K562 (cell line): ENCODE data around the gene SAXO1. TPM values are rescaled to one million over a fixed set of nuclear protein-coding genes. Genes with fewer than 3 reads are reported as not detected.
A peak's percentile ranks its signal among the peaks of the same experiment; 100 is the strongest.

Source experiments
- ATAC-seq: fragments of 200-7000 bp; cut with Tn5 transposase; 3 replicates; pipeline ENCODE4 v1.9.1; 2020; ENCODE audit warnings: moderate library complexity
- BruUV-seq: library from RNA; stranded (reverse); fragments of 400-500 nt; replicated peaks from 2 replicates; lab custom pipeline; 2021; lab: Mats Ljungman, UMichigan
- CTCF ChIA-PET: fragments of 300-600 bp; formaldehyde crosslinking; extraction: SDS; loops from one replicate; lab custom pipeline; 2021; ENCODE audit warnings: low intra/inter-chr PET ratio; lab: Yijun Ruan, JAX
- POLR2A ChIA-PET: fragments of 300-600, 350-650 bp; sonication (Branson Sonifier 250); formaldehyde crosslinking; extraction: SDS; loops from one replicate; lab custom pipeline; 2021; ENCODE audit warnings: antibody characterized with exemption, inconsistent platforms; lab: Yijun Ruan, JAX
- DNase-seq, 4 experiments: peaks; one replicate each; pipeline versions ENCODE4 v3.0.0 to v3.0.0-alpha.2; 2011 to 2018; ENCODE audit warnings: low spot score in 3 of 4, mixed read lengths in 3 of 4; ENCODE audit errors: extremely low read depth in 1 of 4
- FAIRE-seq: peaks from 2 replicates; lab custom pipeline; 2011; peaks lifted over from hg19 to GRCh38; lab: Jason Lieb, UNC
- H2AFZ ChIP-seq: 2 replicates; pipeline ENCODE4 v1.6.0; 2011; ENCODE audit warnings: low read depth, low read length, control low read depth, inconsistent platforms
- H3K27ac ChIP-seq: fragments of 200-600 bp; 3 replicates; pipeline ENCODE4 v1.8.0; 2011; ENCODE audit warnings: low read depth, mild to moderate bottlenecking, control low read depth, inconsistent platforms, low read length, moderate library complexity, mixed read lengths; ENCODE audit errors: extremely low read depth
- H3K27me3 ChIP-seq, 2 experiments: fragments of 300-600 bp in 1 of 2; 2 replicates in 1 of 2; 3 replicates in 1 of 2; pipeline versions ENCODE4 v1.6.0 to v1.8.0; 2011; ENCODE audit warnings: inconsistent platforms in 2 of 2, low read length in 2 of 2, mild to moderate bottlenecking in 1 of 2, mixed read lengths in 1 of 2, moderate library complexity in 1 of 2; ENCODE audit not compliant: control insufficient read depth in 2 of 2, insufficient read depth in 2 of 2
- H3K36me3 ChIP-seq: fragments of 300-600 bp; 3 replicates; pipeline ENCODE4 v1.8.0; 2011; ENCODE audit warnings: mild to moderate bottlenecking, low read length, inconsistent platforms; ENCODE audit not compliant: control insufficient read depth, insufficient read depth
- H3K4me1 ChIP-seq, 2 experiments: fragments of 200-600 bp in 1 of 2; replicated peaks in 1 of 2; 2 replicates in 1 of 2; 3 replicates in 1 of 2; pipeline versions ENCODE4 v1.5.1 to v1.8.0; 2011; ENCODE audit warnings: inconsistent platforms in 2 of 2, low read length in 2 of 2, mild to moderate bottlenecking in 1 of 2, mixed read lengths in 1 of 2, moderate library complexity in 1 of 2; ENCODE audit not compliant: control insufficient read depth in 2 of 2, insufficient read depth in 2 of 2
- H3K4me2 ChIP-seq: 2 replicates; pipeline ENCODE4 v1.6.1; 2011; ENCODE audit warnings: low read length, control low read depth, inconsistent platforms, mixed read lengths; ENCODE audit not compliant: insufficient read depth
- H3K4me3 ChIP-seq: fragments of 200-600 bp; sonication (generic), shearing (Covaris generic); 2 replicates; pipeline ENCODE4 v1.5.1; 2016; ENCODE audit warnings: control low read depth, inconsistent platforms
- H3K79me2 ChIP-seq: fragments of 200-600 bp; 3 replicates; pipeline ENCODE4 v1.8.0; 2011; ENCODE audit warnings: low read length, inconsistent platforms; ENCODE audit not compliant: control insufficient read depth, insufficient read depth
- H3K9ac ChIP-seq, 2 experiments: 2 replicates each; pipeline versions ENCODE4 v1.6.0 to v1.6.1; 2011; ENCODE audit warnings: low read depth in 2 of 2, low read length in 2 of 2, control low read depth in 1 of 2, inconsistent platforms in 1 of 2, mild to moderate bottlenecking in 1 of 2, mixed read lengths in 1 of 2; ENCODE audit not compliant: insufficient read depth in 1 of 2
- H3K9me1 ChIP-seq: one replicate; pipeline ENCODE4 v1.6.0; 2011; ENCODE audit warnings: inconsistent platforms, mild to moderate bottlenecking, low read length, moderate library complexity; ENCODE audit not compliant: control insufficient read depth, insufficient read depth
- H3K9me3 ChIP-seq: replicated peaks from 2 replicates; pipeline ENCODE4 v1.5.1; 2011; ENCODE audit warnings: low read depth, low read length, inconsistent platforms; ENCODE audit not compliant: control insufficient read depth, insufficient read depth
- H4K20me1 ChIP-seq: replicated peaks from 2 replicates; pipeline ENCODE4 v1.6.1; 2011; ENCODE audit warnings: low read length, inconsistent platforms, mixed read lengths; ENCODE audit not compliant: control insufficient read depth, insufficient read depth
- ATF3 ChIP-seq, 2 experiments: fragments of 450-650 bp in 1 of 2; sonication (generic) in 1 of 2; formaldehyde crosslinking in 1 of 2; IDR thresholded peaks in 1 of 2; conservative IDR thresholded peaks in 1 of 2; 2 replicates each; pipeline versions ENCODE4 v1.6.1 to v1.8.1; 2016 to 2023; ENCODE audit warnings: mild to moderate bottlenecking in 2 of 2, moderate library complexity in 2 of 2, inconsistent platforms in 1 of 2, missing genetic modification reagents in 1 of 2
- SMC3 ChIP-seq: conservative IDR thresholded peaks from 2 replicates; pipeline ENCODE4 v1.6.1; 2011; ENCODE audit warnings: low read depth, low read length, improper control_type of control experiment; ENCODE audit not compliant: insufficient read depth
- ZNF57 ChIP-seq: fragments of 450-650 bp; formaldehyde crosslinking; IDR thresholded peaks from 2 replicates; pipeline ENCODE4 v1.4.0; 2020; ENCODE audit warnings: mild to moderate bottlenecking, moderate library complexity
- in situ Hi-C: fragments of 300-500 bp; cut with MboI; formaldehyde crosslinking; loops from 4 replicates; pipeline ENCODE4 v1.15.0; 2018; ENCODE audit warnings: inconsistent platforms, mixed read lengths
- intact Hi-C: fragments of 100-400 bp; cut with micrococcal nuclease; formaldehyde crosslinking; loops from 2 replicates; pipeline ENCODE4 v1.14.2; 2022
- polyA plus RNA-seq, 8 experiments: library from polyadenylated mRNA; depleted of rRNA in 4 of 8; stranded (reverse) in 5 of 8; unstranded in 3 of 8; fragments of >200 nt; fragmentation: Nextera tagmentation in 2 of 8; fragmentation: Illumina TruSeq in 1 of 8; extraction: Ambion mirVana in 2 of 8; extraction: Trizol in 1 of 8; gene quantifications; 2 replicates each; pipeline versions ENCODE4 v1.2.1 to v1.2.3, GENCODE V29; 2011 to 2014; ENCODE audit warnings: inconsistent platforms in 1 of 8, missing spikeins in 1 of 8
- total RNA-seq, 7 experiments: library from RNA; depleted of rRNA in 6 of 7; stranded (reverse); fragments of >200 nt in 6 of 7; fragmentation: Illumina TruSeq in 2 of 7; extraction: Trizol in 2 of 7; gene quantifications; 2 replicates each; pipeline versions ENCODE4 v1.2.1 to v1.2.3, GENCODE V29; 2011 to 2021; ENCODE audit warnings: low replicate concordance in 1 of 7

Gene SAXO1
- total and polyA plus RNA-seq, 9 of the 15 experiments (the other 6 are each of a cell fraction or from before 2014, with no cell fraction given): 0.04 TPM; not detected in 8

DNA sequence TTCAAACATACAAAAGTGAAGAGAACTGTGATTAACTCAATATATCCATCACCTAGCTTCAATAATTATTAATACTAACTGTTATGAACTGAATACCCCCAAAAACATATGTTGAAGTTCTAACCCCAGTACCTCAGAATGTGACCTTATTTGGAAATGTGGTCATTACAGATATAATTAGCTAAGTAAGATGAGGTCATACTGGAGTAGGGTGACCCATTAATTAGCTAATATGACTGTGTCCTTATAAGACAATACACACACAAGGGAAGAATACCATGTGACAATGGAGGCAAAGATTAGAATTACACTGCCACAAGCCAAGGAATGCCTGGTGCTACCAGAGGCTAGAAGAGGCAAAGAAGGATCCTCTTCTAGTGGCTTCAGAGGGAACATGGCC is 24.0 kb upstream of the SAXO1 start:
- Histone ChIP-seq H3K4me1 (no peaks in the 10 kb centered on the region; a peak in 1 of 5 replicates), H3K9me3 (no peaks in the 10 kb centered on the region), H3K4me2 (no peak overlapping the region), H3K27me3 (no peaks in the 10 kb centered on the region), H3K27ac (no peak overlapping the region), H3K79me2 (no peaks in the 10 kb centered on the region), H3K36me3 (peaks cover 53% of the 10 kb centered on the region), H3K4me3 (no peak overlapping the region), H3K9me1 (no peaks in the 10 kb centered on the region), H2AFZ (no peak overlapping the region), H4K20me1 (no peaks in the 10 kb centered on the region), H3K9ac (no peak overlapping the region)
- intact Hi-C loops (no loop called here), in situ Hi-C loops (no loop called here)
- TF ChIP-seq SMC3 (no peak), ATF3 (IDR thresholded peaks at IDR 0.05) (peak; percentile 22; the same call in 1 of the 2 replicates), ATF3 (CRISPR knock-in tag; conservative IDR thresholded peaks at IDR 0.05) (no peak), ZNF57 (CRISPR knock-in tag) (no peak)
- ATAC-seq (no peak), DNase-seq (no peak), FAIRE-seq (no peak)
- no TSS peak for BruUV-seq
- CTCF ChIA-PET: no interaction called here
- POLR2A ChIA-PET: interaction anchor here (1.1 kb wide), 1 partner anchor 45 kb away, joined by 3 read pairs; no protein-coding TSS in a partner anchor
